Keratinocyte (primary cell): Measurements from ENCODE around the gene AGTRAP. TPM values are rescaled to one million over a fixed set of nuclear protein-coding genes. Genes with fewer than 3 reads are reported as not detected.

Source experiments
- DNase-seq: peaks from one replicate; pipeline ENCODE4 v3.0.0-alpha.2; 2011; ENCODE audit warnings: low read depth, missing footprints, low spot score
- FAIRE-seq: peaks from 2 replicates; lab custom pipeline; 2011; peaks lifted over from hg19 to GRCh38; lab: Jason Lieb, UNC
- H2AFZ ChIP-seq: 2 replicates; pipeline ENCODE4 v1.6.0; 2012; ENCODE audit warnings: low read length, control low read depth, inconsistent platforms; ENCODE audit not compliant: control insufficient read depth
- H3K27ac ChIP-seq: 2 replicates; pipeline ENCODE4 v1.5.1; 2011; ENCODE audit warnings: low read length; ENCODE audit not compliant: control insufficient read depth, insufficient read depth
- H3K27me3 ChIP-seq: 3 replicates; pipeline ENCODE4 v1.6.0; 2011; ENCODE audit warnings: low read length; ENCODE audit not compliant: control insufficient read depth, insufficient read depth; ENCODE audit errors: extremely low read depth
- H3K36me3 ChIP-seq, 2 experiments: 2 replicates in 1 of 2; 3 replicates in 1 of 2; pipeline ENCODE4 v1.5.1; 2011; ENCODE audit warnings: low read length in 2 of 2, mild to moderate bottlenecking in 1 of 2; ENCODE audit not compliant: control insufficient read depth in 2 of 2, insufficient read depth in 2 of 2; ENCODE audit errors: extremely low read depth in 1 of 2
- H3K4me1 ChIP-seq: 3 replicates; pipeline ENCODE4 v1.5.1; 2011; ENCODE audit warnings: low read length; ENCODE audit not compliant: control insufficient read depth, insufficient read depth; ENCODE audit errors: extremely low read depth
- H3K4me2 ChIP-seq: 3 replicates; pipeline ENCODE4 v1.6.0; 2011; ENCODE audit warnings: low read depth, low read length; ENCODE audit not compliant: control insufficient read depth, insufficient read depth; ENCODE audit errors: extremely low read depth
- H3K4me3 ChIP-seq, 3 experiments: fragments of 200-600 bp in 1 of 3; sonication (generic) in 1 of 3; 2 replicates in 2 of 3; 3 replicates in 1 of 3; pipeline ENCODE4 v1.5.1; 2011 to 2016; ENCODE audit warnings: low read length in 3 of 3, mild to moderate bottlenecking in 3 of 3, control low read depth in 2 of 3, inconsistent platforms in 1 of 3, low read depth in 1 of 3, mixed read lengths in 1 of 3, mixed run types in 1 of 3, moderate library complexity in 1 of 3; ENCODE audit not compliant: control insufficient read depth in 2 of 3, insufficient read depth in 2 of 3; ENCODE audit errors: extremely low read depth in 1 of 3
- H3K79me2 ChIP-seq: 2 replicates; pipeline ENCODE4 v1.6.0; 2012; ENCODE audit warnings: low read length; ENCODE audit not compliant: control insufficient read depth, insufficient read depth
- H3K9ac ChIP-seq: 3 replicates; pipeline ENCODE4 v1.6.0; 2011; ENCODE audit warnings: low read length; ENCODE audit not compliant: control insufficient read depth, insufficient read depth; ENCODE audit errors: extremely low read depth
- H3K9me1 ChIP-seq: 3 replicates; pipeline ENCODE4 v1.6.0; 2011; ENCODE audit warnings: low read length; ENCODE audit not compliant: control insufficient read depth, insufficient read depth; ENCODE audit errors: extremely low read depth
- H3K9me3 ChIP-seq: 2 replicates; pipeline ENCODE4 v1.5.1; 2012; ENCODE audit warnings: low read depth, low read length; ENCODE audit not compliant: control insufficient read depth
- H4K20me1 ChIP-seq: 3 replicates; pipeline ENCODE4 v1.6.0; 2011; ENCODE audit warnings: low read length; ENCODE audit not compliant: control insufficient read depth, insufficient read depth; ENCODE audit errors: extremely low read depth
- CTCF ChIP-seq, 3 experiments: IDR thresholded peaks in 1 of 3; conservative IDR thresholded peaks in 1 of 3; optimal IDR thresholded peaks in 1 of 3; 2 replicates in 2 of 3; 3 replicates in 1 of 3; pipeline versions ENCODE3 to v1.5.1; 2011; ENCODE audit warnings: low read length in 3 of 3, mild to moderate bottlenecking in 3 of 3, moderate library complexity in 2 of 3, control low read depth in 1 of 3, inconsistent platforms in 1 of 3; ENCODE audit not compliant: insufficient read depth in 2 of 3; ENCODE audit errors: extremely low read depth in 1 of 3
- EZH2 ChIP-seq: IDR thresholded peaks from one replicate; pipeline ENCODE4 v1.6.1; 2012; ENCODE audit warnings: inconsistent platforms, mild to moderate bottlenecking, low read length, moderate library complexity
- dilution Hi-C: fragments of 300-500 bp; cut with MboI; formaldehyde crosslinking; loops from one replicate; pipeline ENCODE4 v1.7.0; 2020; ENCODE audit warnings: low sequenced_read_pairs; ENCODE audit not compliant: extremely low pct_ligation_motif_present
- polyA plus RNA-seq, 5 experiments: library from polyadenylated mRNA; depleted of rRNA in 3 of 5; stranded (reverse) in 3 of 5; stranded (forward) in 1 of 5; unstranded in 1 of 5; fragments of >200 nt; gene quantifications; 1 replicate in 1 of 5; 2 replicates in 3 of 5; 3 replicates in 1 of 5; pipeline versions ENCODE4 v1.2.1 to v1.2.3, GENCODE V29; 2011 to 2012; ENCODE audit warnings: missing spikeins in 2 of 5, low read depth in 1 of 5, low replicate concordance in 1 of 5

Gene AGTRAP
- polyA plus RNA-seq, 1 donor (not counting 4 experiments of a cell fraction or from before 2014, with no cell fraction given): 36.7 TPM

DNA sequence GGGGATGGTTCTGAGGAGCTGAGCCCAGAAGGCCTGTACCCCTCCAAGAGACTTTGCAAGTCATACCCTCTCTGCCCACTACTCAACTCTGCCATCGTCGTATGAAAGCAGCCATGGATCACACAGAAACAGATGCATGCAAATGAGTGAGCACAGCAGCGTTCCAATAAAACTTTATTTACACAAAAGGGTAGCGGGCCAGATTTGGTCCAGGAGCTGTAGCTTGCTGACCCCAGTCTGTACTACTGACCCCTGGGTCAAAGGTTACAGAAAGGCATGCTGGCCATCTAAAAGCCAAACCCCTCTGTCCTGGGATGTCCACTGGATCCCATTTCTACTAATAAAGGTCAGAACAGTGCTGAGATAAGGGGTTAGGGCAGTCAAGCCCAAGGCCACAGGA lies 8.8 kb upstream of the AGTRAP start:
- DNase-seq (no peak), FAIRE-seq (no peak)
- Histone ChIP-seq H4K20me1 (no peaks in the 10 kb centered on the region), H3K4me3 (no peak overlapping the region), H3K79me2 (no peaks in the 10 kb centered on the region), H3K9ac (no peak overlapping the region), H3K36me3 (no peaks in the 10 kb centered on the region), H3K9me3 (no peaks in the 10 kb centered on the region), H3K4me1 (peaks cover 11% of the 10 kb centered on the region), H3K9me1 (no peaks in the 10 kb centered on the region), H3K27me3 (peaks cover 4% of the 10 kb centered on the region), H3K27ac (no peak overlapping the region), H3K4me2 (no peak overlapping the region), H2AFZ (no peak overlapping the region)
- dilution Hi-C loops: no loop called here
- no peak for TF ChIP-seq CTCF (optimal IDR thresholded peaks at IDR 0.05 in 1 of 3, IDR thresholded peaks at IDR 0.05 in 1 of 3, conservative IDR thresholded peaks at IDR 0.05 in 1 of 3; ENCODE audit: extremely low read depth in 1 of 3, insufficient read depth in 2 of 3, low read length in 3 of 3)
- no peak for TF ChIP-seq EZH2

DNA sequence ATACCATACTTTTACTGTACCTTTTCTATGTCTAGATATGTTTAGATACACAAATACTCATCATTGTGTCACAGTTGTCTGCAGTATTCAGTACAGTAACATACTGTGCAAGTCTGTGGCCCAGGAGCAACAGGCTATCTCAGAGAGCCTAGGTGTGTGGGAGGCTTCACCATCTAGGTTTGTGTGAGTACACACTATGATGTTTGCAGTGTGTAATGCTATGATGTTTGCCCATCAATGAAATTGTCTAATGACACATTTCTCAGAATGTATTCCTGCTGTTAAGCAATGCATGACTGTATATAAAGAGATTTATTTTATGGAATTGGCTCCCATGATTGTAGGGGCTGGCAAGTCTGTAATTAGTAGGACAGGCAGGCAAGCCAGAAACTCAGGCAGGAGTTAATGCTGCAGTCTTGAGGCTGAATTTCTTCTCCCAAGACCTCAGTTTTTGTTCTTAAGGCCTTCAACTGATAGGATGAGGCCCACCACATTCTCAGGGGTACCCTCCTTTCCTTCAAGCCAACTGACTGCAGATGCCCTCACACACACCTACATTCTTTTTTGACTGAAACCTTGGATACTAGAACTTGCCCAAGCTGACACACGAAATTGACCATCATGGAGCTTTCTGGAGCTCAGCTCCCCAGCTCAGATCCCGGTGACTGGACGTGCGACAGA lies 7.7 kb upstream of the AGTRAP start:
- no peaks in the 10 kb centered on the region for H3K9me3 ChIP-seq
- H3K36me3 ChIP-seq: no peaks in the 10 kb centered on the region
- H3K79me2 ChIP-seq: no peaks in the 10 kb centered on the region
- H2AFZ ChIP-seq: no peak overlapping the region
- H3K27me3 ChIP-seq: peaks cover under 1% of the 10 kb centered on the region
- FAIRE-seq (no peak), DNase-seq (no peak)
- dilution Hi-C loops: no loop called here
- no peak overlapping the region for H3K4me2 ChIP-seq
- H3K4me3 ChIP-seq: no peak overlapping the region
- no peak overlapping the region for H3K27ac ChIP-seq
- H3K9ac ChIP-seq: no peak overlapping the region
- H3K4me1 ChIP-seq: peaks cover 19% of the 10 kb centered on the region
- H4K20me1 ChIP-seq: no peaks in the 10 kb centered on the region
- H3K9me1 ChIP-seq: no peaks in the 10 kb centered on the region
- no peak for TF ChIP-seq CTCF (optimal IDR thresholded peaks at IDR 0.05 in 1 of 3, IDR thresholded peaks at IDR 0.05 in 1 of 3, conservative IDR thresholded peaks at IDR 0.05 in 1 of 3; ENCODE audit: extremely low read depth in 1 of 3, insufficient read depth in 2 of 3, low read length in 3 of 3)
- TF ChIP-seq EZH2: no peak
